GM21737 (cell line): ENCODE data around the gene CDIPT.
"Not testable (repeated sequence)": the region's sequence is repeated elsewhere in the genome, so short reads cannot be mapped to it uniquely, and the experiment has no call there.

Experiments
- ATAC-seq: cut with Tn5 transposase; IDR thresholded peaks from one replicate; pipeline ENCODE4 v1.9.1; 2021; ENCODE audit warnings: mild to moderate bottlenecking, moderate library complexity; ENCODE audit not compliant: unreplicated experiment

Gene CDIPT

DNA sequence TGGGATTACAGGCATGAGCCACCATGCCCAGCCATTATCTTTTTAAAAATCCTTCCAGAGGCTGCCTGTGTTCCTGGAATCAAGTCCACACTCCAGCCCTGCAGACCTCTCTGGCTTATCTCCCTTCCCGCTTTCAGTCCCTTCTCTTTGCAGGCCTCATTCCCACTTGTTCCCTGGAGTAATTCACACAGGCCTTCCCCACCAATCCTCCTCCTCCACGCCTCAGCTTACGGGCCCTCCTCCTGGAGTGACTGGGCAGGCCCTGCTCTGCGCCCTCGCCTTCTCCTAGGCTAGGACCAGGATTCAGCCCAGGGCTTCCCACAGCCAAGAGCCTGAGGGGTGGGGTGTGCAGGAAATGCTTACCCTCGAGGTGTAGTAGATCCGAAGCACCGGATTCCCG, 2.8 kb downstream of the CDIPT start:
- no peak for ATAC-seq

DNA sequence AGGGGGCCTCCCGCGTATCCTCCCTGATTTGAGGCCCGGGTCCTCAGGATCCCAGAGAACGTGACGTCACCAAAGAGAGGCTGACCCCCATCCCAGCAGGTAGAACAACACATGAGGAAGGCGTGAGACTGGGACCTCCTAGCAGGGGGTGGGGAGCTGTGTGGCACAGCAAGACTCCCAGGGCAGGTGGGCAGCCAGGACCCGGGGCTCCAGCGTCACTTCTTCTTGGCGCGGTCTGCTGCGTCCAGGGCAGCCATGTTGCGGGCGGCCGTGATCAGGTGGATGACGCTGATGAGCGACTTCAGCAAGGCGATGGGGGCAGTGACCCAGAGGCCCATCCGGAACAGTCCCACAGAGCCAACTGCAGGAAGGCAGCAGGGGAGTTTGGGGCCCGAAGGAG, 4.1 kb downstream of the CDIPT start:
- ATAC-seq = no peak

DNA sequence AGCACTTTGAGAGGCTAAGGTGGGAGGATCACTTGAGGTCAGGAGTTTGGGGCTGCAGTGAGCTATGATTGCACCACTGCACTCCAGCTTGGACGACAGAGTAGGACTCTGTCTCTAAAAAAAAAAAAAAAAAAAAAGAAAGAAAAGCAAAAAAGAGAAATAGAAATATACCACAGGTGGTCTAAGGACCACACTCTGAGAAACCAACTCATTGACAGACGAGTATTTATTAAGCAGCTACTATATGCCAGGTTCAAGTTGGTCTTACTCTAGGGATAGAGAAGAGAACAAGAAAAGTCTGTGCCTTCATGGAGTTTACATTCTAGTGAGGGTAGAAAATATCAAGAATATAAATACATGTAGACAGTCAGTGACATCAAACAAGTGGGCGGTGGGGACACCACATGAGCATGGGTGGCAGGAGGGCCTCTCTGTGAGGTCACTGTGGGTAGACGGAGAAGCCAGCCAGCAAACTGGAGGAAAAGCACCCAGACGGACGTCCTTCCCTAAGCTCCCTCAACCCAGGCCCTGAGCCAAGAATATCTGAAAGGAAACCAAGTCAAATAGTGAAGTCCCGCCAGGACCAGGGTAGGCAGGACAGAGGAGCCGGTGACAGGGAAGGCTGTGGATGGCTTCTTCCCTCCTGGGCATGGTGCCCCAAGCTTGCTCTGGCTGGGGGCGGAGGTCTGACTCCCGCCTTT, 4.7 kb downstream of the CDIPT start:
- no peak for ATAC-seq

DNA sequence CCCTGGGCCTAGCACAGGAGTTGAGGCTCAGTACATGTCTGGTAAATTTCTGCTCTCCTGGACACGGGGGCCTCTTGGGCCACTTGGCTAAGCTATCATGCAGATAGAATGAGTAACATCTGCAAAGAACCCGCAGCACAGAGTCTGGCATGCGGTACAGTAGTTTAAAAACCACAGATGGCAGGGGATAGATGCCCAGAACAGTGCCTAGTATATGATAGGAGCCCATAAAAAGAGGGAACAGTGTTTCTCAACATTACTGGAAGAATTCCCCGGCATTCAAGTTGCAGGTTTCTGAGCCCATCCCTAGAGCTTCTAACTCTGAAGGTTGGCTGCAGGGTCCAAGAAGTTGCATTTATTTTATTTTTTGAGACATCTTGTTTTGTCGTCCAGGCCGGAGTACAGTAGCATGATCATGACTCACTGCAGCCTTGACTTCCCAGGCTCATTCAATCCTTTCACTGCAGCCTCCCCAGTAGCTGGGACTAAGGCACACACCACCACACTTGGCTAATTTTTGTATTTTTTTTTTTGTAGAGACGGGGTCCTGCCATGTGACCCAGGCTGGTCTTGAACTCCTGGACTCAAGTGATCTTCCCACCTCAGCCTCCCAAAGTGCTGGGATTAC, 5.8 kb downstream of the CDIPT start:
- no peak for ATAC-seq

DNA sequence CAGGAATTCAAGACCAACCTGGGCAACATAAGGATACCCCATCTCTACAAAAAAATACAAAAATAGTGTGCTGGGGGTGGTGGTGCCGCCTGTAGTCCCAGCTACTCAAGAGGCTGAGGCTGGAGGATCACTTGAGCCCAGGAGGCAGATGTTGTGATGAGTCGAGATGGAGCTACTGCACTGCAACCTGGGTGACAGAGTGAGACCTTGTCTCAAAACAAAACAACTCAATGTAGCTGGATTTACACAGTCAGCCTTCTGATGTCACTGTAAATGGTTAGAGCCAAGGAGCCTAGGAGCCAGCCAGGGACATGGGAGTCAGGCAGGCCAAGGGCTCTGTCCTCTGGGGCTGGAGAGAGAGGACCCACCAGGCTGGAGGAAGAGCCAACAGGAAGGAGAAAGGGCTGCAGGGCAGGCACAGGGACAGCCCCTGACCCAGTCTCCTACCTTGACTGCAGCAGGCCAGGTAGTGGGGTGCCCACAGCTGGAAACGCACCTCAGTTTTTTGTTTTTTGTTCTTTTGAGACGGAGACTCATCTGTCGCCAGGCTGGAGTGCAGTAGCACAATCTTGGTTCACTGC, 8.4 kb downstream of the CDIPT start:
- no peak for ATAC-seq

DNA sequence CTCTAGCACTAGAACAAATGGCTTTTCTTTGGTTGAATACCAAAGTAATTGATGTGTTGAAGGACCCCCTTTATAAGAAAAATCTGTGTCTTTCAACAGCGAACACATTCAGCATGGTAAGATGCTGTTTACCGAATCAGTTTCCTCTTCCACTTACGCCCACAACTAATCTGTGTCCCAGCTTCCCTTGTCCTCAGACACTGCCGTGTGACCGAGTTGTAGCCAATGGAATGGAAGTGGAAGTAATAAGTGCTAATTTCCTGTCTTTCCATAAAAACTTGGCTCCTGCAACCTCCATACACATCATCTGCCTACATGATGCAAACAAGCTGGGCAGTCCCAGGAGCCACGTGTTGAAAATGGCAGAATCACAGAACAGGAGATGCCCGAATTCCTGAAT, 10.4 kb downstream of the CDIPT start:
- ATAC-seq = no peak

DNA sequence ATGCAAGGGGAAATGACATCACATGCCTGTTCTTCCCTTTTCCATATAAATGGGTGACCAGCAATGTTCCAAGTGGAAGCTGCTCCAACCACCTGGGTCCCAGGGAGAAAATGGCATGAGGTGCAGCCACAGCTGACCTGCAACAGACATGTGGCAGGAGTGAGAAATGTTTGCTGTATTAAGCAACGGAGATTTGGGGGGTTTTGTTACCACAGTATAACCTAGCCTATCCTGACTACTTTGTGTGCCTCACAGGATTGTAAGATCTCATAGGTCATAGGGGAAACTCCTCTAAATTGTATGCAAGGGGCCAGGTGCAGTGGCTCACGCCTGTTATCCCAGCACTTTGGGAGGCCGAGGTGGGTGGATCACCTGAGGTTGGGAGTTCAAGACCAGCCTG, 12.0 kb downstream of the CDIPT start:
- ATAC-seq = no peak

DNA sequence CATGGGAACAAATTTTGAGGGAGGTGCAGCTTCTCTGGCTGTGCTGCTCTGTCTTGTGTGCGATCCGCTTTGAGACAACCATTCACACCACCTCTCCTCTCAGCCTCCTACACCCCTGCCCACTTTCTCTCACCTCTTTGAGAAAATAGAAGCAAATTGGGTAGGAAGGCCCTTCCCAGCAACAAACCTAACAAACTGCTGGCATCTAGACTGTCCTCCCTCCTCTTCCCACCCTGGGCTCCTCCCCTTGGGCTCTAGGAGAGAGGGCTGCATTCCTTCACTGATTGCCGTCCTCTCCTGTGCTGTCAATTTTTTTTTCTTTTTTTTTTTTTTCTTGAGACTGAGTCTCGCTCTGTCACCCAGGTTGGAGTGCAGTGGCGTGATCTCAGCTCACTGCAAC, 13.5 kb downstream of the CDIPT start:
- no peak for ATAC-seq

DNA sequence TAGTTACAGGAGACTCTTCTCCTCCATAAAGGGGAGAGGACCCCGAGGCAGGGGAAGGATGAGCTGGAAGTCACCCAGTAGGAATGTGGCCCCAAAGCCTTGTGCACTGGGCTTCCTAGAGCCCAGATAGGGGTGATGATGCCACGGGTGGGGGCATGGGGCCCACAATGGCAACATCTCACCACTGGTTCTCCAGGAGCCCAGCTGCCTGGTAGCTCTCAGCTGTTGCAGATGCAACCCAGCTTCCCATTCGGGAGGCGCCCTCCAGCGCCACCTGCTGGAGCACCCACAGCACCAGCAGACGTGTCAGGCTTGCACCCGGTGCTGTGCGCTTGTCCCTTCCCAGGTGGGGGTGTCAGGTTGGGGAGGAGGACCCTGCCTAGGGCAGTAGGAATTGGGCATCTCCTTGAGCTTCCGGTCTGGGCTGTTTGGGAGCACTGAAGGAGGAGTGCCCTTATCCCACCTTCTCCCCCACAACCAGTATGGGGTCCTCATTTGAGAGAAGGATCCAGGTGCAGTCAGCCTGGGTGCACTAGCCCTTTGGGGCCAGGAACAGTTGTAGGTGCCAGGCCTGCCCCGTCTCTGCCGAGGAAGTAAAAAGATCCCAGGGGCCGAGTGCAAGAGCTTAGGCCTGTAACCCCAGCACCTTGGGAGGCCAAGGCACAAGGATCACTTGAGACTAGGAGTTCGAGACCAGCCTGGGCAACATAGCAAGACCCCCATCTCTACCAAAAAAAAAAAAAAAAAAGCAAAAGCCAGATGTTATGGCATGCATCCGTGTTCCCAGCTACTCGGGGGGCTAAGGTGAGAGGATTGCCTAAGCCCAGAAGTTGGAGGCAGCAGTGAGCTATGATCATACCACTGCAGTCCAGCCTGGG, 14.4 kb downstream of the CDIPT start:
- ATAC-seq = no peak

DNA sequence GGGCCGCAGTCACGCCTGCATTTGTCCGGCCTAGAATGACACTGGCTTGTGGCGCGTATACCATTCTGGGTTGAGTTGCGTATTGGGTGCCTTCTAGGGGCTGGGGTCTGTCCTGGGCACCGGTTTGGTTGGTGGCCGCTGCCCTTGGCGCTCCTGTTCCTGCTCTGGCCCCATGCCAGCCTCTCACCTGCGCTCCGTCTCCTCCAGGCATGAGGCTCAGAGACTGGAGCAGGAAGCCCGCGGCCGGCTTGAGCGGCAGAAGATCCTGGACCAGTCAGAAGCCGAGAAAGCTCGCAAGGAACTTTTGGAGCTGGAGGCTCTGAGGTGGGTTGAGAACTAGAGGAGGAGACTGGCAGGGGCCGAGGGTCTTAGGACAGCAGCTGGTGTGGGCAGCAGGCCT, 17.4 kb downstream of the CDIPT start:
- no peak for ATAC-seq

DNA sequence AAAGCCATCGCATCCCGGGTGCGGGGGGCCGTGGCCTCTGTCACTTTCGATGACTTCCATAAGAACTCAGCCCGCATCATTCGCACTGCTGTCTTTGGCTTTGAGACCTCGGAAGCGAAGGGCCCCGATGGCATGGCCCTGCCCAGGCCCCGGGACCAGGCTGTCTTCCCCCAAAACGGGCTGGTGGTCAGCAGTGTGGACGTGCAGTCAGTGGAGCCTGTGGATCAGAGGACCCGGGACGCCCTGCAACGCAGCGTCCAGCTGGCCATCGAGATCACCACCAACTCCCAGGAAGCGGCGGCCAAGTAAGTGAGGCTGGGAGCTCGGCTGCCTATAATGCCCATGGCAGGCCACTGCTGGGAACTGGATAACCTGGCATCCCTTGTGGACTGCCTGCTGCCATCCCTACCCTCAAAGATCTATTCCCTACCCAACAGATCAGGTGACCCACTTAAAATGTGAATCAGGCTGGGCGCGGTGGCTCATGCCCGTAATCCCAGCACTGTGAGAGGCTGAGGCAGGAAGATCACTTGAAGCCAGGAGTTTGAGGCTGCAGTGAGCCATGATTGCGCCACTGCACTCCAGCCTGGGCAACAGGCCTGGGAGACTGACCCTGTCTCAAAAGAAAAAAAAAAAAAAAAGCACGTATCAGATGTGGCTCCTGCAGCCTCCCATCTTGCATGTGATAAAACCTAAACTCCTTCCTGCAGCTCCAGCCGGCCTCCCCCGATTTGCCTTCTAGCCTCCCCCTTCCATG, 18.3 kb downstream of the CDIPT start:
- ATAC-seq = no peak

DNA sequence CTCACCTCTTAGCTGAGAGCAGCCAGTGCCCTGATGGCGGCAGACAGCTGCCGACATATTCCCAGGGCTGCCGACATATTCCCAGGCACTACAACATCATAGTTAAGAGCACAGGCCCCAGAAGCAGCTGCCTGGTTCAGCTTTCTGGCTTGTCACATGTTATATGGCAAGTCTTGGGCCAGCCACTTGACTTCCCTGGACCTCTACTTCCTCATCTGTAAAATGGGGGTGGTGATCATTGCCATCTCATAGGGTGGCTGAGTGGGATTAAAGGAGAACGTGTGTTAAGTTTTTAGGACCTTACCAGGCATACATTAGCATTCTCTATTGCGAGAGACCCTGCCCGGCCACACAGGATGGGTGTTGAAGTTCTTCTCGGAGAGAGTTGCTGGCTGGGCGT, 19.1 kb downstream of the CDIPT start:
- ATAC-seq = no peak

DNA sequence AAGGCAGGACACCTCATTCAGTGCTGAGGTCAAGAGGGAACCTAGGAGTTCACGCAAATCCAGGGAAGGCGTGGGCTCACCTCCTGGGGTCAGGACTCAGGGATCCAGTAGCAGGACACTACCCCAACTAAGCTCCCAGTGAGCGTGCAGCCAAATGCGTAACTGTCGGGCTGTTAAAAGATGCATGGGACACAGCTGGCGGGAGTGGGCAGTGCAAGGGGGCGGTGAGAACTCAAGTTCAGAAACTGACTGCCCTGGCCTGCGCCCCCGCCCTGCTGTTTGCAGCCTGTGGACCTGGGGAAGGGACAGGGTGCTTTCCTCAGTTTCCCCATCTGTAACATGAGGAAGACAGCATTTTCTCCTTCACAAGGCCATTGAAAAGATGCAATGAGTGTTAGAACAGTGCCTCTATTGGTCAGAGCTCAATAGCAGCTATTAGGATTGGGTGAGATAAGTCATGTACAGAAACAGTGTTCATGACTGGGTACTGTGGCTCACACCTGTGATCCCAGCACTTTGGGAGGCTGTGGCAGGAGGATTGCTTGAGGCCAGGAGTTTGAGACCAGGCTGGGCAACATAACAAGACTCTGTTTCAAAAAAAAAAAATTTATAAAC, 20.2 kb downstream of the CDIPT start:
- ATAC-seq = no peak

DNA sequence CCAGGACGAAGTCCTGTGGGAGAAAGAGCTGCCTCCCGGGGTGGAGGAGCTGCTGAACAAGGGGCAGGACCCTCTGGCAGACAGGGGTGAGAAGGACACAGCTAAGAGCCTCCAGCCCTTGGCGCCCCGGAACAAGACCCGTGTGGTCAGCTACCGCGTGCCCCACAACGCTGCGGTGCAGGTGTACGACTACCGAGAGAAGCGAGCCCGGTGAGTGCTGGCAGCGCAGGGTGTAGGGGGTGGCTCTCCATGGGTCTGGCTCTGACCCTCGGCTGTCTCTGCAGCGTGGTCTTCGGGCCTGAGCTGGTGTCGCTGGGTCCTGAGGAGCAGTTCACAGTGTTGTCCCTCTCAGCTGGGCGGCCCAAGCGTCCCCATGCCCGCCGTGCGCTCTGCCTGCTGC, 21.4 kb downstream of the CDIPT start:
- no peak for ATAC-seq

DNA sequence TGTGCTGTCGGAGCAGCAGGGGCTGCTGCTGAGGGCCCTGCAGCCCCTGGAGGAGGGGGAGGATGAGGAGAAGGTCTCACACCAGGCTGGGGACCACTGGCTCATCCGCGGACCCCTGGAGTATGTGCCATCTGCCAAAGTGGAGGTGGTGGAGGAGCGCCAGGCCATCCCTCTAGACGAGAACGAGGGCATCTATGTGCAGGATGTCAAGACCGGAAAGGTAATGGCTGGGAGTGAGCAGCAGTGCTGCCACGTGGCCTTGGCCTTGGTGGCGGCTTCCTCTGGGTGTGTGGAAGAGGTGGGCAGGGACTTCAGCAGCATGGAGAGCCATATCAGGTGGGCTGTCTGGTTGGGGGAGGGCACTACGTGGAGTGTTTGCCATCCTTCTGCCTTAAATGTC, 22.8 kb downstream of the CDIPT start:
- no peak for ATAC-seq

DNA sequence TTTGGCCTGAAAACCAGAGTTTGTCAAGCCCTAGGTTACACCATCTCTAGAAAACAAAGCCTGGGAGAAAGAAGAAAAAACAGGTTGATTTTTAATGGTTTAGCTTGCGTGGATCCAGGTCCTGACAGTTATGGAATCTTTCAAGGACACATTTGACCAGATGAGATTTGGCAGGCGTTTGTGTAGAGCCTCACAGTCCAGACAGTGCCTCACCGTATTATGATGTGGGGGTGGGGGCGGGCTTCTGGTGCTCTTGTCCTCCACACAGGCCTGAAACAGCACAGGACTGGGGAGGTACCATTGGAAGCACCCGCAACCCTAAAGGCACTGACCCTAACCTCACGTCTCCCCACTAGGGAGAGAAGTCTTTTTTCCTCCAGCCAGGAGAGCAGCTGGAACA, 23.2 kb downstream of the CDIPT start:
- ATAC-seq = no peak

DNA sequence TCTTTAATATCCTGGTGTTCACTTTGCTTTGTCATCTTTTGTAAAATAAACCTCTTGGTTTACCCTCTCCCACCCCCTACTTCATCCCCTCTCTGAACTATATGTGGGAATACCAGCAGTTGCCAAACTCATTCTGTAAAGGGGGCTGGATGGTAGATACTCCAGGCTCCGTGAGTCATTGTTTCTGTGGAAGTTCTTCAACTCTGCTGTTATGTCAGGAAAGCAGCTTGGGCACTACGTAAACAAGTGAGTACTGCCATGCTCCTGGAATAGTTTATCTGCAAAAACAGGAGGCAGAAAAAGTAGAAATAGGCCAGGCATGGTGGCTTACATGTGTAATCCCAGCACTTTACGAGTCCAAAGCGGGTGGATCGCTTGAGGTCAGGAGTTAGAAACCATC, 25.2 kb downstream of the CDIPT start:
- ATAC-seq = no peak

DNA sequence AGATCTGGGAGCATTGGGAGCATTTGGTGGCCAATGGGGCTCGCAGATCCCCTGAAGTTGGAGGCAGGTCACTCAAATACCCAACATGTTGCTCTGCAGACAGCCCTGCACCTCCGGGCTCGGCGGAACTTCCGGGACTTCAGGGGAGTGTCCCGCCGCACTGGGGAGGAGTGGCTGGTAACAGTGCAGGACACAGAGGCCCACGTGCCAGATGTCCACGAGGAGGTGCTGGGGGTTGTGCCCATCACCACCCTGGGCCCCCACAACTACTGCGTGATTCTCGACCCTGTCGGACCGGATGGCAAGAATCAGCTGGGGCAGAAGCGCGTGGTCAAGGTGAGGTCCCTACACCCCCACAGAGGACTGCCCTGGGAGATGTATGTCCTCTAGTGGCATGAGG, 26.4 kb downstream of the CDIPT start:
- no peak for ATAC-seq

DNA sequence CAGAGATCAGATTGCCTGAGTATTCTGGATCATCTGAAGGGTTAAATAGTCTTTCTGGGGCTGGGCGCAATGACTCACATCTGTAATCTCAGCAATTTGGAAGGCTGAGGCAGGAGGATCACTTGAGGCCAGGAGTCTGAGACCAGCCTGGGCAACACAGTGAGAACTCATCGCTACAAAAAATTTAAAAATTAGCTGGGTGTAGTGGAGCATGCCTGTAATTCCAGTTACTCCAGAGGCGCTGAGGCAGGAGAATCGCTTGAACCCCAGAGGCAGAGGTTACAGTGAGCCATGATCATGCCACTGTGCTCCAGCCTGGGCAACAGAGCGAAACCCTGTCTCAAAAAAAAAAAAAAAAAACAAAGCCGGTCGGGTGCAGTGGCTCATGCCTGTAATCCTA, 27.1 kb downstream of the CDIPT start:
- ATAC-seq = no peak

DNA sequence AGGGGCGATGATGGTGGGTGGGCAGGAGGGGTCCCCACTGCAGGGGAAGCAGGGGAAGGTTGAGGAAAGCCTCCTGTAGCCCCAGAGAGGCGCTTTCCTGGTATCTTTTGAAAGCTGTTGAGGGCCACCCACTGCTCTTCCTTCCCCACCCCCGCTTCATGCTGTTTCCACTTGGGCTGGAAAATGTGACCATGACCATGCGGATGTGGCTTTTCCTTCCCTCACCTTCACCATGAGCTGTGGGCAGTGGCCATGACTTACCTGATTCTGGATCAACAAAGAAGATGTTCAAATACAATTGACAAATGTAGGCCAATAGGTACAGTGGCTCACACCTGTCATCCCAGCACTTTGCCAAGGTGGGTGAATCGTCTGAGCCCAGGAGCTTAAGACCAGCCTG, 28.9 kb downstream of the CDIPT start:
- no peak for ATAC-seq

DNA sequence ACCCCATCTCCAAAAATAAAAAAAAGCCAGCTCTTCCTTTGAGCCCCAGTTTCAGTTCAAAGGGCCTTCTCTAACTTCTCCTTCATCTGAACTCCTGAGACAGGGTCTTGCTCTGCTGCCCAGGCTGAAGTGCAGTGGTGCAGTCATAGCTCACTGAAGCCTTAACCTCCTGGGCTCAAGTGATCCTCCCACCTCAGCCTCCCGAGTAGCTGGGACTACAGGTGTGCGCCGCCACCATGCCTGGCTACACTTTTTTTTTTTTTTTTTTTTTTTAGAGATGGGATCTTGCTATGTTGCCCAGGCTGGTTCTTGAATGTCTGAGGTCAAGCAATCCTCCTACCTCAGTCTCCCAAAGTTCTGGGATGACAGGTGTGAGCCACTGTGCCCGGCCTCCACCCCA, 29.8 kb downstream of the CDIPT start:
- not testable (repeated sequence) for ATAC-seq
